Amygdala (tissue), 56 donors: ENCODE data around the gene CD36.

ENCODE experiments used
- DNase-seq, 56 donors: peaks; one replicate each; lab custom pipeline; 2025; lab: John Stamatoyannopoulos, UW

Gene CD36

GRCh38 chr7:80623503-80624252, 14.8 kb upstream of the CD36 start:
- DNase-seq, result no peak

- DNase-seq, result no peak
Measured at GRCh38 chr7:80624763-80625162, 13.7 kb upstream of the CD36 start.

- no peak for DNase-seq
Measured at GRCh38 chr7:80629023-80629422, 9.4 kb upstream of the CD36 start.

- no peak for DNase-seq
Measured at GRCh38 chr7:80630608-80631405, 7.6 kb upstream of the CD36 start.

- DNase-seq, result no peak
Measured at GRCh38 chr7:80631421-80631820, 7.0 kb upstream of the CD36 start.

- no peak for DNase-seq
Measured at GRCh38 chr7:80632139-80632538, 6.3 kb upstream of the CD36 start.

- no peak for DNase-seq
Measured at GRCh38 chr7:80632819-80633218, 5.6 kb upstream of the CD36 start.

- DNase-seq, result no peak
Measured at GRCh38 chr7:80634505-80634904, 3.9 kb upstream of the CD36 start.

- no peak for DNase-seq
Measured at GRCh38 chr7:80635533-80635932, 2.9 kb upstream of the CD36 start.

GRCh38 chr7:80635998-80636397, 2.4 kb upstream of the CD36 start:
- DNase-seq, result no peak

GRCh38 chr7:80636709-80637108, 1.7 kb upstream of the CD36 start:
- no peak for DNase-seq

GRCh38 chr7:80637454-80637853, 988 bp upstream of the CD36 start:
- DNase-seq, result no peak

GRCh38 chr7:80639011-80639410, 569 bp downstream of the CD36 start:
- no peak for DNase-seq

- DNase-seq, result no peak
Measured at GRCh38 chr7:80640846-80641245, 2.4 kb downstream of the CD36 start.

- no peak for DNase-seq
Measured at GRCh38 chr7:80641548-80641947, 3.1 kb downstream of the CD36 start.

GRCh38 chr7:80642871-80643270, 4.4 kb downstream of the CD36 start:
- no peak for DNase-seq

GRCh38 chr7:80643336-80643915, 5.0 kb downstream of the CD36 start:
- DNase-seq, result no peak

GRCh38 chr7:80644054-80644453, 5.6 kb downstream of the CD36 start:
- DNase-seq, result no peak

- DNase-seq, result no peak
Measured at GRCh38 chr7:80646083-80646865, 7.8 kb downstream of the CD36 start.

GRCh38 chr7:80647436-80647835, 9.0 kb downstream of the CD36 start:
- DNase-seq, result no peak

GRCh38 chr7:80648031-80648600, 9.7 kb downstream of the CD36 start:
- no peak for DNase-seq
